Endometrial microvascular endothelial cells (primary cell): Measurements from ENCODE around the gene KLHDC3. TPM values are rescaled to one million over a fixed set of nuclear protein-coding genes. Genes with fewer than 3 reads are reported as not detected.
"Not testable (repeated sequence)": the region's sequence is repeated elsewhere in the genome, so short reads cannot be mapped to it uniquely, and the experiment has no call there.

Source experiments
- in situ Hi-C: cut with HindIII; loops from 2 replicates; pipeline ENCODE4 v1.10.0; 2017; ENCODE audit warnings: low sequenced_read_pairs, low pct_unique_long_range_greater_than_20kb; ENCODE audit errors: inconsistent ontology term
- total RNA-seq: library from RNA; depleted of rRNA; stranded (reverse); fragments of >200 nt; gene quantifications from one replicate; pipeline ENCODE4 v1.2.3, GENCODE V29; 2015; ENCODE audit errors: inconsistent ontology term

KLHDC3 gene
- total RNA-seq, 1 donor from 2014 or later: 98.8 TPM

GRCh38 chr6:42987533-42988451 lies 26.3 kb upstream of the KLHDC3 start:
- in situ Hi-C loops: no loop called here

- in situ Hi-C loops: no loop called here
Measured at GRCh38 chr6:42988486-42989020, 25.5 kb upstream of the KLHDC3 start.

- in situ Hi-C loops: no loop called here
Measured at GRCh38 chr6:42989923-42990322, 24.1 kb upstream of the KLHDC3 start.

DNA sequence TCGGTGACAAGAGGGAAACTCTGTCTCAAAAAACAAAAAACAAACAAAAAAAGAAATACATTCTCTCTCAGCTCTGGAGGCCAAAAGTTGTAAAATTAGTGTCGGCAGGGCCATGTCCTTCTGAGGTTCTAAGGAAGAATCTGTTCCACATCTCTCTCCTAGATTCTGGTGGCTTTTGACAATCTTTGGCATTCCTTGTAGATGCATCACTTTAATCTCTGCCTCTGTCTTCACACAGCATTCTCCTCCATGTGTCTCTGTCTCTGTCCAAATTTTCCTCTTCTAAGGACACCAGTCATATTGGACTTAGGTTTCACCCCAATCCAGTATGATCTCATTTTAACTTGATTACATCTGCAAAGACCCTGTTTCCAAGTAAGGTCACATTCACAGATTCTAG lies 20.6 kb upstream of the KLHDC3 start:
- in situ Hi-C loops: no loop called here

DNA sequence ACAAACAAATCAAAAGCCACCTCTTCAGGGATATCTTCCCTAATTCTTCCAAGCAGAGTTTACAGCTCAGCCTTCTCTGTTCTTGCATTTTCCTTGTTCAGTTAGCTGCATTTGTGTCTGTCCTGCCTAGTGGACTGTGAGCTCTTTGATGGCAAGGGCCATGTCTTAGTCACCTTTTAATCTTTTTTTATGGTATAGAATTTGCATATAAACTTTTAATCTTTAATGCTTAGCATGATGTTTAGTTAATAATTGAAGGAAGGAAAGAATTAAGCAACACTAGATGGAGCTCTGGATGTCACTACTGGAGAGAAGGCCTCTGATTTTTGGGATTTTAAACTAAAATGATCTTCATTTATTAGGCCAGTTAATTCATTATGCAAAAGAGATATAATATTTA lies 17.5 kb upstream of the KLHDC3 start:
- in situ Hi-C loops: no loop called here

DNA sequence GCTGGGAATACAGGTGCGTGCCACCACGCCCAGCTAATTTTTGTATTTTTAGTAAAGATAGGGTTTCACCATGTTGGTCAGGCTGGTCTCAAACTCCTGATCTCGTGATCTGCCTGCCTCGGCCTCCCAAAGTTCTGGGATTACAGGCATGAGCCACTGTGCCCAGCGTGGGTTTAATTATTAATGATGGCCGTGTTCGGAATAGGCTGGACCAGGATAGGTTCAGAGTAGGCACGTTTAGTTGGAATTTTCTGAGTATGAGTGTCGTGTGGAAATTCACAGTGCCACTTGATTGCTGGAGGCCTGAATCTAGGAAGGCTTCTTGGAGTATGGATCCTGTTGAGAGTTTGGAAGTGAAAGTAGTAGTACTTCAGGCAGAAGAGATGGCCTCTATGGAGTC lies 15.8 kb upstream of the KLHDC3 start:
- in situ Hi-C loops: not testable (repeated sequence)

DNA sequence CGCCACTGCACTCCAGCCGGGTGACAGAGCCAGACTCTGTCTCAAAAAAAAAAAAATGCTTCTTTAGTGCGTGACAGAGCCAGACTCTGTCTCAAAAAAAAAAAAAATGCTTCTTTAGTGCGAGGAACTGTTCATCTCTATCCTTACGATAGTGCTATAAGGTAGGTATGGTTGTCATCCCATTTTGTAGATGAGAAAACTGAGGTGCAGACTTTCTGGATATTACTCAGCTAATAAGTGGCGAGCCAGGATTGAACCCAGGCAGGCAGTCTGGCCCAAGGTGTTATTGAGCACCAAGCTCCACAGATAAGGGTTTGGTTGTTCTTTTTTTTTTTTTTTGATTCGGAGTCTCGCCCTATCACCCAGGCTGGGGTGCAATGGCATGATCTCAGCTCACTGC lies 12.2 kb upstream of the KLHDC3 start:
- in situ Hi-C loops: no loop called here

GRCh38 chr6:43005844-43006243 lies 8.2 kb upstream of the KLHDC3 start:
- in situ Hi-C loops: no loop called here

GRCh38 chr6:43006251-43006650 lies 7.8 kb upstream of the KLHDC3 start:
- in situ Hi-C loops: no loop called here

DNA sequence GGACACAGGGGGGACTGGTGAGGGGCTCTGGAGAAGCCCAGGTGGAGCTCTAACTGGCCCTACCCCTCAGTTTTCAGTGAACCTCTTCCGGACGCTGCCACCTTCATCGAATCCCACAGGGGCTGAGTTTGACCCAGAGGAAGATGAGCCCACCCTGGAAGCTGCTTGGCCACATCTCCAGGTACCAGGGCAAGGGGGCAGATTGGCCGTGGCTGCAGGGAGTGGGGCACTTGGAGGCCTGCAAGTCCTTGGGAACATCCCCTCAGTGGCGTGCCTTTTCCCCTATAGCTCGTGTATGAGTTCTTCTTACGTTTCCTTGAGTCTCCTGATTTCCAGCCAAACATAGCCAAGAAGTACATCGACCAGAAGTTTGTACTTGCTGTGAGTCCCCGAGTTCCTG lies 6.9 kb upstream of the KLHDC3 start:
- in situ Hi-C loops: no loop called here

DNA sequence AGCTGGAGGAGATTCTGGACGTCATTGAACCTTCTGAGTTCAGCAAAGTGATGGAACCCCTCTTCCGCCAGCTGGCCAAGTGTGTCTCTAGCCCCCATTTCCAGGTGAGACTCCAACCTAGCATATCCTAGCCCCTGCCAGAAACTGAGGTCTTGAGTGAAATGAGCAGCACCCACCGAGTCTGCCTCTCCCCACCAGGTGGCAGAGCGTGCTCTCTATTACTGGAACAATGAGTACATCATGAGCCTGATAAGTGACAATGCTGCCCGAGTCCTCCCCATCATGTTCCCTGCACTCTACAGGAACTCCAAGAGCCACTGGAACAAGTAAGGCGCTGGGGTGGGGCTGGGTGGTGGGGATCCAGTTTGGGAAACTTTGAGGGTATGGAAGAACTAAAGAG lies 4.9 kb upstream of the KLHDC3 start:
- in situ Hi-C loops: no loop called here

- in situ Hi-C loops: no loop called here
Measured at GRCh38 chr6:43011207-43011606, 2.8 kb upstream of the KLHDC3 start.

- in situ Hi-C loops: no loop called here
Measured at GRCh38 chr6:43012364-43012763, 1.7 kb upstream of the KLHDC3 start.

GRCh38 chr6:43013097-43013842 lies 779 bp upstream of the KLHDC3 start:
- in situ Hi-C loops: no loop called here

GRCh38 chr6:43014434-43014909 lies 423 bp downstream of the KLHDC3 start:
- in situ Hi-C loops: no loop called here

- in situ Hi-C loops: no loop called here
Measured at GRCh38 chr6:43016176-43016942, 2.3 kb downstream of the KLHDC3 start.

DNA sequence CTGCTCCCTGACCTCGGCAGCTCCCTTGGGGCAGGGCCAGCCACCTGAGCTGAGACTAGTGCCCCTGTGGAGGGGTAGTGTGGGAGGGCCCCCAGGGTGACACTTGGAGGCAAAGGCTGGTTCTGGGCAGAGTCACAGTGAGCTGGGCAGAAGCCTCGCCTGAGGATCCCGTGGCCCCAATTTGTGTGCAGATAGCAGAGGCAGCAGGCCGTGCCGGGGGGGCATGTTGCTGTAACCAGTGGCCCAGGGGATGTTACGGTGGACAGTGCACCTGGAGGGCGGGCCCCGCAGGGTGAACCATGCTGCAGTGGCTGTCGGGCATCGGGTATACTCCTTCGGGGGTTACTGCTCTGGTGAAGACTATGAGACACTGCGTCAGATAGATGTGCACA lies 2.9 kb downstream of the KLHDC3 start:
- in situ Hi-C loops: no loop called here

DNA sequence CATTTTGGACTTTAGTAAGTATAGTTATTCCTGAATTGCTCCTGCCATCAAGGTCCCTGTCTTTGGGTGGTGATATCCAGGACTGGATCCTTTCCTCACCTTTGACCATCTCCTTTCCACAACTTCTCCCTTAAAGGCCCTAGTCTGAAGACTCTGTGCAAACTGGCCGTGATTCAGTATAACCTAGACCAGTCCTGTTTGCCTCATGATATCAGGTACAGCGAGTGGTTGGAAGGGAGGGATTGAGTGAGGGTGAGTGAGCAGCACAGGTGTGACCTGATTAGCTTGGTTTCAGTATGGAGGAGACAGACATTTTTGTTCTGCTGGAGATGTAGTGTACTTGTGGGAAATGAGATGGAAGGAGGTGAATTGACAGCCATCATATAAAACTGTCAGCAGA lies 5.1 kb downstream of the KLHDC3 start:
- in situ Hi-C loops: no loop called here

DNA sequence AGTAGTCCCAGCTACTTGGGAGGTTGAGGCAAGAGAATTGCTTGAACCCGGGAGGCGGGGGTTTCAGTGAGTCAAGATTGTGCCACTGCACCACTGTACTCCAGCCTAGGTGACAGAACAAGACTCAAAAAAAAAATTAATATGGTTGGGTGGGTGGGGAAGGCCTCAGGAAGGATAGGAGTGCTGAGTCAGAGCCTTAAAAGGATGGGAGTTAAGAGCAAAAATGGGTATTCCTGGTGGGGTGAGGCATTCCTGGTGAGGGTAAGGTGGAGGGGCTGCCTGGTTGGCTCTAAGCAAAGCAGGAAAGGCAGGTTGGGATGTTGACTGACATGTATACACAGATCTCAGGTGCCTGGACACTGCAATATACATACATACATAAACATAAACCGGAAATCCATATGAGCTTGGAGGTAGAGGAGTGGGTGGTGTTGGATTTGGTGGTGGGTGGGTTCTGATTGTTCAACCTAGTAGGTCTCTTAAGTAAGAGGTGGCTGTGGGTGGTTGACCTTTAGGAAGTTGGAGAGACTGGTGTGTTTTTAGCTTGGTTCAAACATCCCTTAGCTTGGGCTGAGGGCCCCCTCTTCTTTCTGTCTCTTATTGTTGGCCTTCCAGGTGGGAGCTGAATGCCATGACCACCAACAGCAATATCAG lies 6.1 kb downstream of the KLHDC3 start:
- in situ Hi-C loops: no loop called here
